HG02852 (cell line): ENCODE measurements around the gene TCF23.
"Not testable (repeated sequence)": the region's sequence is repeated elsewhere in the genome, so short reads cannot be mapped to it uniquely, and the experiment has no call there.

Experiments used
- ATAC-seq: cut with Tn5 transposase; IDR thresholded peaks from one replicate; pipeline ENCODE4 v1.9.1; 2021; ENCODE audit warnings: mild to moderate bottlenecking, moderate library complexity; ENCODE audit not compliant: unreplicated experiment

TCF23 gene

DNA sequence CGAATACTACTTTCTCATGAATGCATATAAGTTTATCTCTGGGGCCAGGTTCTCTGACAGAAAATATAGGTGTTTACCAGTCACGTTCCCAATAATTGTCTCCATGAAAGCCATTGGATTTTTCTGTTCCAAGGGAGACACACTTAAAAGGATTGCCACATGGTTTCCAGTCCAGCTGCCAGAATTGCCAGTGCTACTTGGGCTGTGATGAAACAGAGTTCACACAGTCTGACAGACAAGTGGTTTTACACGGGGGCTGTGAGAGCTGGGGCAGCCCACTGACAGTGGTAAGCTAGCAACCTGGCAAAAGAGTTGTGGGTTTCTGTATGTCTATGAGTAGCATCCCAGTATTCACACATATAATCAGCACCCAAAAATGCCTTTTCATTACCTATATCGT, 35.3 kb downstream of the TCF23 start:
- ATAC-seq: no peak

GRCh38 chr2:27185331-27186026, 36.7 kb downstream of the TCF23 start:
- ATAC-seq: no peak

DNA sequence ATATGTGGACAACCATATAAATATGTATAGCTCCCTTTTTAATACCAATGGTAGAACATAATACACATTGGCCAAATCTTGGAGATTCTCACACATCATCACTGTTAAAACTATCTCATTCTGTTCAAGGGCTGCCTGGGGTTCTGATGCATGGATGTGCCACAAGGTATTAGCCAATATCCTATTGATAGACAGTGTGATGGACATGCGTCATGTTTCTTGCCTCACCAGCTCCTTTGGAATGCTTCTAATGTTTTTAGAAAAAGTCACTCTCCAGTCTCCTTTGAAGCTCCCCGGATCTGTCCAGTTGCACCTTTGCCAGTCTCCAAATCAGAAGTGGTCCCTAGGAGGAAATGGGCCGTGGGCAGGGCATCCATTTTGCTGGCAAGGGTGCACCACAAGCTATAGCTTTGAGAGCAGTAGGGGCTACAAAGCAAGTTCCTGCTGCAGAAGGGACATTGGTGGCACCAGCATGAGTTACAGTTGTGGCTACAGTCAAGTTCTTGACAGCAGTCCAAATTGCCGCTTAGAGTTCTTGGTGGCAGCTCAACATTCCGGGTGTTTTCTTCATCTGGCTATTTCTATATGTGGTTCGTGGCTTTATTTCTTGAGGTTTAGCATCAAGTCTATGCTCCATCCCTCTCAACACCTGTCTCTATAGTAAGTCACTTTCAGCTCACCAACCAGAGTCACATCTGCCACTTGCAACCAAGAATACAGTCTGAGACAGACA, 38.0 kb downstream of the TCF23 start:
- no peak for ATAC-seq

GRCh38 chr2:27189989-27190388, 41.2 kb downstream of the TCF23 start:
- no peak for ATAC-seq

DNA sequence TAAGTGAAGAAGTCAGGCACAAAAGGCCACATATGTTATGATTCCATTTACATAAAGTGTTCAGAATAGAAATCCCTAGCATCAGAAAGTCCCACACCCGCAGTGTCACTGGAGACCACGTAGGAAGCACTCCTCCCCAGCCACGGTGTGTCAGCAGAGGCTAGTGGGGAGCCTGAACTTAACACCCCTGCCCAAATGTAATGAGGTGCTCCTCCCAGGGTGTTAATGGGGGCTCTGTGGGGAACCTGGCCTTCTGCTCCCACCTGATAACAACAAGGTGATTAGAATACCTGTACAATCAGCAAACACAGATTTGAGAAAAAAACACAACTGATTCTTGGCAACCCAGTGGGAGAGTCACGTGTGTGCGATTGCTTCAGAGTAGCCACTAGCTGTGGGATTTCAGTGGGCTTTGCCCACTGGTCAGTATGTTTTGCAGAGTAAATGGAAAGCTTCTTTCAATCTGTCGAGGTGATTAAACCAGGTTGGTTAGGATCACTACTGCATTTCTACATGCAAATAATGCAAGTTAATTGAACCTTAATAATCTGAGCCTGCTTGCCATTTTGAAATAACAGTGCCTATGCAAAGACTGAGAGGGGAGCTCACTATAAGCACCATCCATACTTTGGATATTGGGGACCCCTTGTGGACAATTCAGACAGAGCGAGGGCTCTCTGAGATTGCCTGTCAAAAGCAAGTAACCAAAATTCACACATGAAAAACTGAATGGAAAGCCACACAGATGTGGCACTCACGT, 42.4 kb downstream of the TCF23 start:
- no peak for ATAC-seq

GRCh38 chr2:27194538-27195354, 45.9 kb downstream of the TCF23 start:
- ATAC-seq: no peak

DNA sequence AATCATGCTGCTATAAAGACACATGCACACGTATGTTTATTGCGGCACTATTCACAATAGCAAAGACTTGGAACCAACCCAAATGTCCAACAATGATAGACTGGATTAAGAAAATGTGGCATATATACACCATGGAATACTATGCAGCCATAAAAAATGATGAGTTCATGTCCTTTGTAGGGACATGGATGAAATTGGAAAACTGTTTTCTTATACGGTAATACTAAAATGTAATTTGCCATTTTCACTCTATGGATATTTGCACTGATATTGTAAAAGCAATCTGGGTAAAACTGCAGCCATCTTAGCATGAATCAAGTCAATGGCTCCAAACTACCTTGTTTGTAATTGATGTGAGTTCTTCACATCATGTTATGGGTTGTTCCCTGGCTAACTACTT, 47.0 kb downstream of the TCF23 start:
- not testable (repeated sequence) for ATAC-seq

- ATAC-seq: not testable (repeated sequence)
Measured at GRCh38 chr2:27198068-27198467, 49.3 kb downstream of the TCF23 start.

DNA sequence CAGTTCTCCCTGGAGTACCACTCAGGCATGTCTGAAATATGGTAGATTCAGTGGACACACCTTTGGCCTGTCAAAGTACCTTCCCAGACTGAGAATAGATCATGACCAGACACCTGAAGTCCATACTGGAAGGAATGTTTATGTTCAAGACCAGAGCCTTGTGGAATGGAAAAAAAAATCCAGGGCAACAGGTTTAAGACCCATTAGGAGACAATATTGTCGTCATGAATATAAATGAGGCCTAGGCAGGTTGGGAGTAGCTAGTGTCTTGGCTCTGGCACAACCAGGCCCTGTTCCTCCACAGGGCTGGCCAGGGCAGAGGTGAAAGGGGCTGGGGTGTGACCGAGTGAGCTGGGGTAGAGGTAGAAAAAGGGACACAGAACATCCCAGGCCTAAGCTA, 49.8 kb downstream of the TCF23 start:
- no peak for ATAC-seq

DNA sequence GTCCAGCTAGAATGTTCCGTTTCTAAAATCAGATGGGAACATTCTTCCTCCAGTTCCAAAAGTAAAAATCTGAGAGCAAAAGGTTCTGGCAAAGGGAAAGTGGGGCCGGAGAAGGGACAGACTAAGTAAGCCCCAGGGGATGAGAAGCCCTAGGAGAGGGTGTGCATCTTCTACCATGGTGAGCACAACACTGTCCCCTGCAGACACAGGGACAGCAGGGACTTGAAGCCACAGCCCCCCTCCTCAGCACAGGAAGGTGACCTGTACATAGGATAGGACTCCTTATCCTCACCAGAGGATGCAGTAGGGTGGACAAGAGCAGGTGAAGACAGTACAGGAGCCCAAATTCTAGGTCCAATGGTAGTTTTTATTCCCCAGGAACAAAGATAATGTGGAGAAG, 50.4 kb downstream of the TCF23 start:
- ATAC-seq: no peak

DNA sequence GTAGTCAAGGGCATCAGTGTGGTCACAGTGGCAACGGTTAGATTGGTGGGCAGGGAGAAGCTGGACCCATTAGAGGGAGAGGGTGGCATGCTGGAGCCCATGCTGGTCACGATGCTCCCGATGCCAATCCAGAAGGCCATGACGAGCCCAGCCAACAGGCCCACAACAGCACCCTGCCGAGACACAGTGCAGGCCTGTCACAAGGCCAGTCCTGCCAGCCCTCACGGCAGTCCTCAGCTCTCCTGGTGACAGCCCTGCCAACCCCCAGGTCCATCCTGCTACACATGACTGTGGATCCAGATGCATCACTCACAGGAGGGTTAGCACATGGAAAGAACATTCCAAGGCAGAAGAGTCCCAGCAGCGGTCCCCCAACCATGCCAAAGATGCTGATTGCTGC, 52.9 kb downstream of the TCF23 start:
- ATAC-seq: no peak

DNA sequence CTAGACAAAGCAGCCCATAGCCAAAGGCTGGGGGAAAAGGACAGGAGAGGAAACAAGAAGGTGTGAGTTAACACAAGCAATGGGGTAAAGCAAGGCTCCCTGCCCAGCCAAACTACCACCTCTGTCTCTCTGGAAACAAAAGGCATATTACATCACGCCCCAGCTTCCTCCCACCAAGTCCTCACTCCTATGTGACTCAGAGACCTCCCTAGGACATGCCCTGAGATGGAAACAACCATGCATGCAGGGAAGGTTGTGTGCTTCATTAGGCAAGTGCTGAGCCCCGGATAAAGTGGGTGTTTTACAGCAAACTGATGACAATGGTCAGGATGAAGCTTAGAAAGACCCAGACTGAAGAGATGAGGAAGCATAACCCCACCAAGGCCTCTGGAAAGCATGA, 54.0 kb downstream of the TCF23 start:
- no peak for ATAC-seq

- no peak for ATAC-seq
Measured at GRCh38 chr2:27203741-27204140, 54.9 kb downstream of the TCF23 start.

DNA sequence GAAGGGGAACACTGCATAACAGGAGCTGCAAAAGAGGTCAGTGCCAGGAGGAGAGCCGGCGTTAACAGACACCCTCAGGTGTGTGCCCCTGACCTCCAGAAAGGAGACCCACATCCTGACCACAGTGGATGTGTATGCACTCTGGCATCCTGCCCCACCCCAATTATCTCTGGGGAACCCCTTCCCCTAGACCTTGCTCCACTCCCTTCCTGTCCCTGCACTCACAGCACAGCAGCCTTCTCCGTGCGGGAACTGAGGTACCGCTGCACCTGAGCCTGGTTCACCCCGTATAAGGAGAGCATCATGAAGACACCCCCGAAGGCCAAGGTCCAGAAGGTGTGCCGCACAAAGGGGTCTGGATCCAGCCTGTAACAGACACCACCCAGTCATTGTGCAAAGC, 55.8 kb downstream of the TCF23 start:
- ATAC-seq: no peak

- no peak for ATAC-seq
Measured at GRCh38 chr2:27205206-27205605, 56.4 kb downstream of the TCF23 start.

DNA sequence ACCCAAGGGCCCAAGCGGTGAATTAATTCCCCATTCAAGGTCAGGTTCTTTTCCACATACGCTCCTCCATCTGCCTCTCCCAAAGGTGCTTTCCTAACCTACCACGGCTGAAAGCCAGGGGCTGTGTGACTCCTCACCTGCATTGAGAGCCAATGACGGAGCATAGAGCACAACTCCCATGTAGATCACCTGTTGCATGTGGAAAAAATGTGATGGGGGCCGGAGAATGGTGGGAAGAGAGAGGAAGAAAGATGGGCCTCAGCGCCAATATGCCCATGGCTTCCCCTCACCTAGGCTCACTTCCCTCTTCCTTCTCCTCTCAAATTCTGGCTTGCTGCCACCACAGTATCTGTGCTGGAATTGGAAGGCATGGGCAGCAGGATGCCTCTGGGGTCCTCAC, 57.5 kb downstream of the TCF23 start:
- no peak for ATAC-seq
